Measurements from ENCODE around the gene RAB11FIP4.
A peak's percentile ranks its signal among the peaks of the same experiment; 100 is the strongest.

The RAB11FIP4 gene

DNA sequence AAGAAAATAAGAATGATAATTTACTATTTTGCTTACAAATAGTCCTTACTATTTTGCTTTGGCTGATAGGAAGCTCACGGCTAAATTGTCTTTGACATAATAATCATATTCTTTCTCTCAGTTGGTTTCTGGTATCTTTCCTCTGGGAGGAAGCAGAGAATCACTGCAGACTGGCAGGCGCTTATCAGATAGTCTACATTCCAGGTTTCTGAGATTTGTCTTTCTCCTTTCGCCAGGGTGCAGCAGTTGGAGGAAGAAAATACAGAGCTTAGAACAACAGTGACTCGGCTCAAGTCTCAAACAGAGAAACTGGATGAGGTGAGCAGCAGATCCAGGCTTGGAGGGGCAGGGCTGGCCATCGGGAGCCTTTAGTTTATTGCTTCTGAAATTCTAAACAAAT is 136.1 kb downstream of the RAB11FIP4 start:
- no peak for DNase-seq

DNA sequence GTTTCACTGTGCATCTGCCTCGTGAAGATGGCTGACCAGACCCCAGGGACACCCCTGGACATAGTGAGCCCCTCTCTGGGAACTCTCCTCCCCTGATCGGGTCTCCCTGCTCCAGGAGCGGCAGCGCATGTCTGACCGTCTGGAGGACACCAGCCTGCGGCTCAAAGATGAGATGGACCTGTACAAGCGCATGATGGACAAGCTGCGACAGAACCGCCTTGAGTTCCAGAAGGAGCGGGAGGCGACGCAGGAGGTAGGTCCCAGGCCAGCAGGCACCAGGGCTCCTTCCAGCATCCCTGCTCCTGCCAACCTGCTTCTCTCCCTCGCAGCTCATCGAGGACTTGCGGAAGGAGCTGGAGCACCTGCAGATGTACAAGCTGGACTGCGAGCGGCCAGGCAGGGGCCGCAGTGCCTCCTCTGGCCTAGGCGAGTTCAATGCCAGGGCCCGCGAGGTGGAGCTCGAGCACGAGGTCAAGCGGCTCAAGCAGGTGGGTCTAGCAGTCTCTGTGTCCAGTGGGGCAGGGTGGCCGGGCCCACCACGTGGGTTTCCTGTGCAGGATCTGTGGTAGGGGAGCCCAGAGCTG is 136.9 kb downstream of the RAB11FIP4 start:
- no peak for DNase-seq

DNA sequence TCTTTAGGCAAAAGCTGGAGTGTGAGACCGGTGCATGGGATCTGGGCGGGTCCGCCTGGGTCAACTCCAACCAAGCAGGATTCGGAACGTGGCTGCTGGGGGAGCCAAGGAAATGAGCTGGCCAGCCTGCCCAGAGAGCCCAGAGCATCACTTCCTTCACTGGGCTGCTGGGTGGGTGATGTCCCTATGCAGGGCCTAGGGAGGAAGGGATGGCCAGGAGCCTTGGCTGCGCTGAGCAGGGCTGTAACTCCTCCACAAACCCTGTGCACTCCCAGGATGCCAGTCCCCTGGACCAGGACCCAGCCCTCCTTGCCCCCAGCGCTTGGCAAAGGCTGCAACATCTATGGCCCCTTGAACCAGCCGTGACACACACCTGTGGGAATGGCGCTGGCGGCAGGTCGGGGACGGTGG is 138.4 kb downstream of the RAB11FIP4 start:
- no peak for DNase-seq

DNA sequence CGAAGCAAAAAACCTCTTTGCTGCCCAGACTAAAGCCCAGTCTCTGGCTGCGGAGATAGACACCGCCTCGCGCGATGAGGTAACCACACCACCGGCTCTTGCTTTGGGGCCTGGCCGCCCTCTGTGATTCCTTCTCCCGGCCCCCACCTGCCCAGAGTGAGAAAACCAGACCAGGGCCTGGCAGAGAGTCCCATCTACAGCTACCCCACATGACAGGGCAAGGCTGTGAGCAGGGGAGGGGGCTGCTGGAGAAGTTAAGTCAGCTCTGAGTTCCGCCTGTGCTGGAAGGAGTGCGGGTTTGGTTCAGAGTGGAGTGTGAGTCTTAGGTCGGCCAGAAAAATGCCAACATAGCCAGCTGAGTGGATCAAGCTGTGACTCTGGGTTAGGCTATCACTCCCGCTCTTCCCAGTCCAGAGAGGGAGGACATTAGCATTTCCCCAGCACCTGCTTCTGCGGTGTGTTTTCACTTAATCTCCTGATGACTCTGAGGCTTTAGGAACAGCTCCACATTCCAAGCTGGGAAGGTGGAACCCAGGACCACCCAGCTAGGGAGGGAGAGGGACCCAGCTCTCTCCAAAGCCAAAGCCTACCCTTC is 139.0 kb downstream of the RAB11FIP4 start:
- no peak for DNase-seq

DNA sequence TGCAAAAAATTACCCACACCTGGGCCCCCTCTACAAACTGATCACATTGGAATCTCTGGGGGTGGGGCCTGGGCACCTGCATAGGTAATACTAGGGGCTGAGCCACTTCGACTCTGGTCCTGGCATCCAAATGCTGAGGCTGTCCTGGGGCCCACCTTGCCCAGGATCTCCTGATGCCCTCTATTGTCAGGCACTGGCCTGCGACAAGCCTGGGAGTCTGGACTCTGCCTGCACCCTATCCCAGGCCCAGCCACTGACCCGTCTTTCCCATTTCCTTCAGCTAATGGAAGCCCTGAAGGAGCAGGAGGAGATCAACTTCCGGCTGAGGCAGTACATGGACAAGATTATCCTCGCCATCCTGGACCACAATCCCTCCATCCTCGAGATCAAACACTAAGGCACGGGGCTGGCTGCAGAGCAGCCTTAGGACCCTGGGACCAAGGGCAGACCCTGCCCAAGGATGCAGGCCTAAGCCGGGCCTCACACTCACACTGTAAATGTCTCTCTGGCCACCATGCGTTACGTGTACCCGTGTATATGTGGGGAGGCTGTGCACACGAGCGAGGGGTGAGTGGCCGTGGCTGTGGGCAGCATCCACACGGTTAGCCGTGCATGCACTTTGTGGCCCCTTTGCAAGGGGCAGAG is 140.0 kb downstream of the RAB11FIP4 start:
- no peak for DNase-seq

DNA sequence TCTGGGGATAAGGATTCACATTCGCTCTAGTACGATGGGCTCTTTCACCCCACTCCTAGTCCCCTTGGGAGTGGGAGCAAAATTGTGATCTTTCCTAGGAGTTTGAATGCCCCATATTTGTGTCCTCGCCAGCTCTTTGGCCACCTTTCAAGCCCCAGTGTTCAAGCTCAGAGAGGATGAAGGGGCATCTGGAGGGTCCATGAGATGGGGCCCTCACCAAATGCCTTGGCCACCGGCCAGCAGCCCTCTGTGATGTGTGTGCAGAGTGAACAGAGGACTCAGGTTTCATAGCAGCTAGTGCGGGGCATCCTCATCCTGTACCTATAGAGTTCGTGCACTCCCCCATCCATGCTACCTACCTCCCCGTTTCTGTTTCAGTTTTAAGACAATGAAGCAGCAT is 140.6 kb downstream of the RAB11FIP4 start:
- DNase-seq, result no peak

DNA sequence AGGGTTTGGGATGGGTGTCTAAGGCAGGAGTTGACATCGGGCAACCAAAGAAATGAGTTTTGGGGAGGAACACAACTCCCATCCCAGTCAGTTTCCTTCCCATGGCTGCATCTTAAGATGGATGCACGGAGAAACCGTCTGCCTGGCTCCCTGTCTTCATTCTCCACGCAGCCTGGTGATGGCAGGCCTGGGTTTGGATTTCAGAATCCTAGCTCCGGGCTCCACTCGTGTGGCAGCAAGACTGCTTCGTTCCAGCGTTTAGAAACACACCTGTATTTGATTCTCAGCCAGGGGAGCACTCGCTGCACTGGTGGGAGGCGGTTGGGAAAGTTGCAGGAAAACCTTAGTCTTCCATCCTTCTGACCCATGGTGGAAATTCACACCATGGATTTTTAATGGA is 141.1 kb downstream of the RAB11FIP4 start:
- DNase-seq, result no peak

DNA sequence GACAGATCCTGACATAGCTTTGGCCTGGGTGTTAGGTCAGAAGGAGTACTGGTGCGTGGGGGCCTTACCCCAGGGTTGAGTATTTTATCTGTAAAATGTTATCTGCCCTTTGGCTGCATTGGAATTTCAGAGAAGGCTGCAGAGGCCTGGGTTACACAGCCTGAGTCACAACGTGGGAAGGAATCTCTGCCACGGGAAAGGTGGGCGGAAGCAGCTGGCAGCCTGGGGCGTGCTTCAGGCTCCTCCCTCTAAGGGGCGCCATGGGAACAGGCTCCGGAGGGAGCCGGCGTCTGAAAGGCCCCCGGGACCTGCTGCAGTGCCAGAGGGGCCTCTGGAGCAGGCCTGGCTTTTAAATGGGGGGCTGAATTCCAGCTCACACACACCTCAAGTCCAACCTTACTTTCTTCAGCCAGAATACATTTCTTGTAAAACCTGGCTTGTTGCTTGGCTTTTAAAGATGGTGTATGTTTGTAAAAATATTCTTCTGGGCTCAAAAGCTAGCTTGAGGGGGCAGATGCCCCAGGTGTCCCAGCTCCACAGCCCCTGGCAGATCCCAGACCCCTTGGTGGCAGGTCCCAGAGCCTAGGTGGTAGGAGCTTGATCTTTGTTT is 142.2 kb downstream of the RAB11FIP4 start:
- peak; percentile 65 for DNase-seq

DNA sequence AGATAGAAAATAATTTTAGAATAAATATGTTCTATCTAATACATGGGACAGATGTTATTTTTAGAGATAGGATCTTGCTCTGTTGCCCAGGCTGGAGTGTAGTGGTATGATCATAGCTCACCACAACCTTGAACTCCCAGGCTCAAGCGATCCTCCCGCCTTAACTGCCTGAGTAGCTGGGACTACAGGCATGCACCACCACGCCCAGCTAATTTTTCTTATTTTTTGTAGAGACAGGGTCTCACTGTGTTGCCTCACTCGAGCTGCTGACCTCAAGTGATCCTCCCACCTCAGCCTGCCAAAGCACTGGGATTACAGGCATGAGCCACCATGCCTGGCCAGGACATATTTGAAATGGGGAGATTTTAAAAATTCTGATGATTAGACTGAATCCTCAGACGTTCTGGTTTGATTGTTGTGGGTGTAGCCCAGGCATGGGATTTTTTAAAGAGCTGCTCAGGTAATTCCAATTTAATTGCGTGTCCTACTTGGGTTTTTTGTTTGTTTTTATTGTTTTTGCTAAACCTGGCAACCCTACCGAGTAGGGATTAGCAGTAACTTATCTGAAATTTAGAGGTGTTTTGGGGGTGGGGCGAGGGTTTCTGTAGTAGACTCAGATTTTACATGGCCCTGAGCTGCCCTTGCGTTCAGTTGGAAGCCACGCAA is 142.9 kb downstream of the RAB11FIP4 start:
- DNase-seq, result no peak

DNA sequence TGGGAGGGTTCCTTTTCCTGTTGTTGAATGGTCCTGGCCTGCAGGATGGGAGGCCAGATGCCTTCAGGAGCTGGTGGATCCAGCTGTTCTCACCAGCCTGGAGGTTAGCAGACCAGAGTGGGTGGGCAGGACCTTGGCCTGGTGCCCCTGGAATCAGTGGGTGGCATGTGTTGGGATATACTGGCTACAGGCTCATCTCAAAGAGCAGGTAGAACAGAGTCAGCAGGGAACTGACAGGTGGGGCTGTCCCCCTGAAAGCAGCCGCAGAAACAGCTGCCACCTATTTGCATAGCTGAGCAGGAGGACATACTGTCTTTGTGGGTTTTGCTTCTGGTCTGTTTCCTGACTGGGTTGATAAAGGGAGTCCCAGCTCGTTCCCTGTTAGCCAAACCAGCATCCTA is 144.1 kb downstream of the RAB11FIP4 start:
- DNase-seq, result no peak

DNA sequence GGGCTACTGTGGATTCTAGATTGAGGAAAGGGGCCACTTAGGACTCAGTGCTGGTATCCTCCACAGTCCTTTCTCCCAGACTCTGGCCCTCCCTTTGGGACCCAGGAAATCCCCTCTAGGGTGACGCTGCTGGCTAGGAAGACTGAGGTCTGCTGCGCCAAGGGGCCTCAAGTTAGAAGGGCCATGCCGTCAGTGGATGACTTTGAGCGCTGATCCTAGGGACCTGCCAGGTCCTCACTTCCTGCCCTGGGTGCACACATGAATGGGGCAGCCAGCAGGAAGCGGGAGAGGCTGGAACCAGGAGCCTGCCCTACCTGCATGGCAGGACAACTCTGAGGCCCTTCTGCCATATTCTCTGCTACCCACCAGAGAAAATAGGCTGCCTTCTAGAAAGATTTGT is 145.0 kb downstream of the RAB11FIP4 start:
- no peak for DNase-seq

DNA sequence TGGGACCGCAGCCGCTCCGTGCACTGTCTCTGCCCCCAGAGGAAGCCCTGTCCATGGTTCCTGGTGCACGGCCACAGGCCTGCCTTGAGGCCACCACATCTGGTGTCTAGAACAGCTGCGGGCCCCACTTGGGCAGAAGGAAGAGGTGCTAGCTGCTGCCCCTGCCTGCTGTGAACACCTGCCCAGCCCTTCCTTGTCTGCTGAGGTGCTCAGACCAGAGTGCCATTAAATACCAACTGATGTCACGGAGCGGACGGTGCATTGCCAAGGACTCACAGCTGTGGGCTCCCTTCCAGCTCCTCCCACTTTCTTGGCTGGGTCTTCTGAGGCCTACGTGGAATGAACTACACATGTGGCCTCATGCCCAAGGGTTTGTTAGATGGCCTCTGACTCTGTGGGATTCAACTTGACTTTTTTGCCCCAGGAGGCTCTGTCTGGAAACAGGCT is 146.1 kb downstream of the RAB11FIP4 start:
- DNase-seq, result no peak

DNA sequence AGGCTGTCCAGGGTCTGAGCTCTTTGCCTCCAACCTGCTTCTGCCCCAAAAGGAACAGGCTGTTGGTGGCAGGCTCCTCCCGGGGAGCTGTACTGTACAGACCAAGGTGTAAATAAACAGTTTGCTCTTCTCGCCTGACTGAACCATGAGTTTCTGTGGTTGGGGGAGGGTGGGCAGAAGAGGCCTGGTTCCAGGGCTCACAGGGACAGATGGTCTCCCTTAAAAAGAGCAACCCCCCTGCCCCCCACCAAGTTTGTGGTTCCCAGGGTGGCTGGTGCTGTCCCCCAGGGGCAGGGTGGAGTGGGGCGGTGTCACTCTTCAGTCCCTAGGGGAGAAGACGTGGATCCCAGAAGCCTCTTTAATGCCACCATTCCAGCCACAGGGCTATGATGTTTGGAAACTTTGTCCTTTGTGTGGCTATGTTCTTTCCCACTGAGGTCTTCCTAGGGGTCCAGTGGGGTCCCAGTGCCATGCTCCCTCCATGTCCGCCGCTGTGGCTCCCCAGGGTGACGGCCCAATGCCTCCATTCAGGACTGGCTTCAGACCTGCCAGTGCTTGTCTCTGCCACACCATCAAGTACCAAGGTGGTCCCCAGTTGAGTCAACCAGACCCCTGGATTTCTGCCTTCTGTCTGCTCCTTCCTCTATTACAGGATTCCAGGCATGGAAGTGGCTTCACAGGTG is 146.7 kb downstream of the RAB11FIP4 start:
- no peak for DNase-seq

DNA sequence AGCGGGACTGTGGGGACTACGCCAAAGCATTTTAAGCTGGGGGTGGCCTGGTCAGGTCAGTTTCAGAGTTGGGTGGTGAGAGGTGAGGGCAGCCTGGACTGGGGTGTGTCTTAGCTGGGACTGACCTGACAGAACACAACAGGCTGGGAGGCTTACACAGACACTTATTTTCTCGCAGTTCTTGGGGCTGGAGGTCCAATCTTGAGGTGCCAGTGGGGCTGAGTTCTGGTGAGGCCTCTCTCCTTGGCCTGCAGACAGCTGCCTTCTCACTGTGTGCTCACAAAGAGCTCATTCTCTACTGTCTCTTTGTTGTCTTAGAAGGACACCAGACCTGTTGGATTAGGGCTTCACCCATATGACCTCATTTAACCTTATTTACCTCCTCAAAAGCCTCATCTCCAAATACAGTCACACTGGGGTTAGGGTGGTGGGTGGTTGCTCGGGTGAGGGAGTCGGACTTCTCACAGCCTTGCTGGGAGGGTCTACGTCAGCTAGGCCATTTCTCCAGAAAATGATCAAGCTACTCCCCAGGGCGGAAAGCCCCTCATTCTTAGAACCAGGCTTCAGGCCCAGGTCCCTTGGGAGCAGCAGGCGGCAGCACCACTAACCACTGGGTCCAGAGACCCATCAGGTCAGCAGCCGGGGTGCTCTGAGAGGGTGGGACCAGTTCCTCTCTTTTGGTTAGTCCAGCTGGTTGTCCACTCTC is 149.3 kb downstream of the RAB11FIP4 start:
- DNase-seq, result no peak

DNA sequence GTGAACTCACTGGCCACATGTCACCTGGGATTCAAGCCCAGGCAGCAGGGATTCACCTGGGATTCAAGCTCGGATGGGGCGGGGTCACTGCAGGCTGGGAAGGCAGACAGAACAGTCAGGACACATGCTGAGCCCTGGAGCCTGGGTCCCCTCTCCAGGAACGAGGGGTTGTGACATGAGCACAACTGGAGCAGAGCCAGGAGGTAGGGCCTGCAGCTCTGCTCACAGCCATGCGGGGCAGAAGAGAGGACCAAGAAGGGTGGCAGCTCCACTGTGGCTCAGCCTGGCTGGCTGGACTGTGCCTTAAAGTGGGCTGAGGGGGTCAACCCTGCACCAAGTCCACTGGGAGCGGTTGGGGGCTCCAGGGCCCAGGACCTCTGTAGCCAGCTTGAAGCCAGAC is 150.1 kb downstream of the RAB11FIP4 start:
- no peak for DNase-seq

DNA sequence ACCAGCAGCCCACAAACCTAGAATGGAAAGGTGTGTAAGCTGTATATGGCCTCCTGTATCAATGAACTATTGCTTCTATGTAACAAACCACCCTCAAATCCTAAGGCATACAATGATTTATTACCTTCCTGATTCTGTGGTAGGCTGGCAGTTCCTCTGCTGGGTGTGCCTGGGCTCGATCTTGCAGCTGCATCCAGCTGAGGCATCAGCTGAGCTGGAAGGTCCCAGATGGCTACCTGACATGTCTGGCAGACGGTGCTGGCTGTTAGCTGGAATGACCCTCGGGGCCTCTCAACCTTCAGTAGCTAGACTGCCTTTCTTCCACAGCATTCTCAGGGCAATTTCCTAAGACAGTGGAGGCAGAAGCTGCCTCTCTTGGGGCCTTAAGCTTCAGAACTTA is 152.7 kb downstream of the RAB11FIP4 start:
- DNase-seq, result no peak

DNA sequence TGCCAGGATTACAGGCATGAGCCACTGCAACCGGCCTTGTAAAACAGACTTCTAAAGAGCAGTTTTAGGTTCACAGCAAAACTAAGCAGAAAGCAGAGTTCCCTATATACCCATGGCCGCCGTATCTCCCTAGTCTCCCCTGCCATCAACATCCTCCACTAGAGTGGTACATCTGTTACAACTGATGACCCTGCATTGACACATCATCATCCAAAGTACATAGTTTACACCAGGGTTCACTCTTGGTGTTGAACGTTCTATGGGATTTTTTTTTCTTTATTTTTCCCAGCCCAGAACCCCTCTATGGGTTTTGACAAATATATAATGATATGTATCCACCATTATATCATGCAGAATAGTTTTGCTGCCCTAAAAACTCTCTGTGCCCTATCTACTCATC is 155.2 kb downstream of the RAB11FIP4 start:
- no peak for DNase-seq

DNA sequence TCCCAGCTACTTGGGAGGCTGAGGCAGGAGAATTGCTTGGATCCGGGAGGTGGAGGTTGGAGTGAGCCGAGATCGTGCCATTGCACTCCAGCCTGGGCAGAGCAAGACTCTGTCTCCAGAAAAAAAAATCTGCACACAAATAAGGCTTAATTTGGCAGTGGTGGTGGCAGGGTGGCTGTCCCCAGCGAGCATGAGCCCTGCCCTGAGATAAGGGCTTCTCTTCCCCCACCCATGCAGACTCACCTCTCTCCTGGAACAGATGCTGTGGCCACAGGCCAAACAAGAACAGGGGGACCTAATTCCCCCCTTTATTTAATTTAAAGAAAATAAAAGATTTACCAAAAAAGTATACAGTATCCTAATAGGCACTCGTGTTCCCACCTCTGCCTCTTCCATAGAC is 157.2 kb downstream of the RAB11FIP4 start:
- DNase-seq, result no peak

DNA sequence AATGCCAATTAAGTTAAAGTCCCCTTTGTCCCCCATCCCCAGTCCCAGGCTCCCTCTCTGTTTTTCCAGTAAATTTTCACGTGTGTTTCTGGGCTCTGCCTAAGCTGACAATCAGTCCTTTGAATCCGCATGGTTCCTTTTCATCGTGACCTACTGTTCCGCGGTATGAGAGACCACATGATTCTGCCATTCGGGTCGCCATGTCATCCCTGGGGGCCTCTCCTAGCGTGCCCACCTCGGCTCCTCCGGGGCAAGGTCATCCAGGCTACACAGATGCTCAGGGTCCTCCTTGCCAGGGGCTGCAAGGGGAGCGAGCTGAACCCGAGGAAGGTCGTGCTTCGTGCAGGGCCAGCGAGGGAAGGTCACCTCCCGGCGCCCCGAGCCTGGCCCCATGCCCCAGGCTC is 157.6 kb downstream of the RAB11FIP4 start:
- DNase-seq, result no peak

DNA sequence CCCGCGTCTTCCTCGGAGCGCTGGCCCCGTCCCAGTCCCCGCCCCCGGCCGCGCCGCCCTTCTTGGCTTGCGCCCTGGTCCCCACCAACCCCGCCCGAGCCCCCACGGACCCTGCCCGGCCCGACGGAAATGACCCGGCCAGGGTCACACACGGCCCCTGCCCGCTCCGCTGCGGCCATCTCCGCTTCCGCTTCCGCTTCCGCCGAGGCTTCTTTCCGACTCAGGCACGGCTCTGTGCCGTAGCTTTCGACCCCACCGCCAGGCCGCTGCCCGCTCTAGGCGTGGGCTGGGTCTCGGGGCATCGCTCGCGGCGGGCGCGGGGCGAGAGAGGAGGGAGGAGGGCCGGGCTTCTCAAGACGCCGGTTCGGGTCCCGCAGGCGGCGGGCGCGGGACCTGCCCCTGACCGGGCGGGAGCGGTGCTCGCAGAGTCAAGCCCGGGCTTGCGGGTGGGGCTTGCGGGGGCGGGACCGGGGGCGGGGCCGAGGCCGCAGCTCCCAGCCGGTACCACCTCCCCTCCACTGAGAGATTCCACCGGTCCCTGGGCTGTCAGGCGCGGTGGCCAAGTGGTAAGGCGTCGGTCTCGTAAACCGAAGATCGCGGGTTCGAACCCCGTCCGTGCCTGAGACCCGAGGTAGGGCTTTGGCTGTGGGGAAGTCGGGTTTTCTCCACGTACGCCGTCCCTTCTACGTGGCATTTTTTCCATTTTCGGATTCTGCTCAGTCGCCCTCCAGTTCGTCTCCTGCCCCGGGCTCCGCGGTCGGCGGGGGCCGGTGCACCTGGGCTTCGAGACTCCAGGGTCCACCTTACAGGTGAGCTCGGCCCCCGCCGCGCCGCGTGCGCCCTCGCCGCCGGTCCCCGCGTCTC is 158.3 kb downstream of the RAB11FIP4 start:
- peak; percentile 95 for DNase-seq

Data from fibroblast of skin of abdomen (primary cell).